Glutamatergic neuron (in vitro differentiated cells): ENCODE data around the gene STAC2. TPM values are rescaled to one million over a fixed set of nuclear protein-coding genes. Genes with fewer than 3 reads are reported as not detected.

Source experiments
- DNase-seq: peaks from one replicate; pipeline ENCODE4 v3.0.0; 2022
- H3K27ac Mint-ChIP-seq: one replicate; pipeline ENCODE4 v1.8.0; 2020; ENCODE audit warnings: mild to moderate bottlenecking, mixed read lengths, inconsistent platforms; ENCODE audit not compliant: unreplicated experiment
- H3K27me3 Mint-ChIP-seq: one replicate; pipeline ENCODE4 v1.8.0; 2020; ENCODE audit warnings: mild to moderate bottlenecking, moderate library complexity, mixed read lengths, inconsistent platforms; ENCODE audit not compliant: unreplicated experiment
- H3K36me3 Mint-ChIP-seq: one replicate; pipeline ENCODE4 v1.8.0; 2020; ENCODE audit warnings: mild to moderate bottlenecking, mixed read lengths, inconsistent platforms; ENCODE audit not compliant: unreplicated experiment
- H3K4me1 Mint-ChIP-seq: one replicate; pipeline ENCODE4 v1.8.0; 2020; ENCODE audit warnings: mild to moderate bottlenecking, low read depth, mixed read lengths, inconsistent platforms; ENCODE audit not compliant: unreplicated experiment
- H3K4me3 Mint-ChIP-seq: one replicate; pipeline ENCODE4 v1.8.0; 2020; ENCODE audit warnings: mild to moderate bottlenecking, mixed read lengths, inconsistent platforms; ENCODE audit not compliant: unreplicated experiment
- H3K9me3 Mint-ChIP-seq: one replicate; pipeline ENCODE4 v1.8.0; 2020; ENCODE audit warnings: mild to moderate bottlenecking, moderate library complexity, mixed read lengths, inconsistent platforms; ENCODE audit not compliant: unreplicated experiment
- total RNA-seq: library from RNA; stranded (reverse); fragmentation: NEBNext Ultra II Directional; extraction: Animal tissue kit (Norgen Biotek cat#: 25700); gene quantifications from one replicate; pipeline ENCODE4 v1.2.1, GENCODE V29; 2021; ENCODE audit not compliant: unreplicated experiment
- TF ChIP-seq, protein P1 (sequence below): fragments of 200-600 bp; sonication (generic); IDR thresholded peaks from one replicate; pipeline ENCODE4 v1.5.0; 2021; ENCODE audit not compliant: partially characterized antibody, unreplicated experiment

Gene STAC2
- total RNA-seq, 1 donor from 2014 or later, result 1.8 TPM

DNA sequence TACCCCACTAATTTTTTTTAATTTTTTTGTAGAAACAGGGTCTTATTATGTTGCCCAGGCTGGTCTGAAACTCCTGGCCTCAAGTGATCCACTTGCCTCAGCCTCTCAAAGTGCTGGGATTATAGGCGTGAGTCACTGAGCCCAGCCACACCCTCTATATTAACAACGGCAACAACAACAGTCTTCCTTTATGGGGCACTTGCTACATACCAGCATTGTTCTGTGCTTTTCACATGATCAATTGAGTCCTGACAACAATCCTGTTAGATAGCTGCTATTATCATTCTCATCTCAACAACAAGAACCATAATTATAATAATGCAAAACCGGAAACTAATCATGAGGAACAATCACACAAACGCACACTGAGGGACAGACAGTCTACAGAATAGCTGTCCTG lies 47.2 kb downstream of the STAC2 start:
- no peak overlapping the region for H3K4me3 Mint-ChIP-seq
- TF ChIP-seq, protein P1, sequence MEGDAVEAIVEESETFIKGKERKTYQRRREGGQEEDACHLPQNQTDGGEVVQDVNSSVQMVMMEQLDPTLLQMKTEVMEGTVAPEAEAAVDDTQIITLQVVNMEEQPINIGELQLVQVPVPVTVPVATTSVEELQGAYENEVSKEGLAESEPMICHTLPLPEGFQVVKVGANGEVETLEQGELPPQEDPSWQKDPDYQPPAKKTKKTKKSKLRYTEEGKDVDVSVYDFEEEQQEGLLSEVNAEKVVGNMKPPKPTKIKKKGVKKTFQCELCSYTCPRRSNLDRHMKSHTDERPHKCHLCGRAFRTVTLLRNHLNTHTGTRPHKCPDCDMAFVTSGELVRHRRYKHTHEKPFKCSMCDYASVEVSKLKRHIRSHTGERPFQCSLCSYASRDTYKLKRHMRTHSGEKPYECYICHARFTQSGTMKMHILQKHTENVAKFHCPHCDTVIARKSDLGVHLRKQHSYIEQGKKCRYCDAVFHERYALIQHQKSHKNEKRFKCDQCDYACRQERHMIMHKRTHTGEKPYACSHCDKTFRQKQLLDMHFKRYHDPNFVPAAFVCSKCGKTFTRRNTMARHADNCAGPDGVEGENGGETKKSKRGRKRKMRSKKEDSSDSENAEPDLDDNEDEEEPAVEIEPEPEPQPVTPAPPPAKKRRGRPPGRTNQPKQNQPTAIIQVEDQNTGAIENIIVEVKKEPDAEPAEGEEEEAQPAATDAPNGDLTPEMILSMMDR, result no peak
- peaks cover 6% of the 10 kb centered on the region for H3K4me1 Mint-ChIP-seq
- H3K27ac Mint-ChIP-seq, result no peak overlapping the region
- H3K9me3 Mint-ChIP-seq, result peaks cover 4% of the 10 kb centered on the region
- DNase-seq, result no peak
- H3K27me3 Mint-ChIP-seq, result peaks cover 3% of the 10 kb centered on the region
- peaks cover 11% of the 10 kb centered on the region for H3K36me3 Mint-ChIP-seq

DNA sequence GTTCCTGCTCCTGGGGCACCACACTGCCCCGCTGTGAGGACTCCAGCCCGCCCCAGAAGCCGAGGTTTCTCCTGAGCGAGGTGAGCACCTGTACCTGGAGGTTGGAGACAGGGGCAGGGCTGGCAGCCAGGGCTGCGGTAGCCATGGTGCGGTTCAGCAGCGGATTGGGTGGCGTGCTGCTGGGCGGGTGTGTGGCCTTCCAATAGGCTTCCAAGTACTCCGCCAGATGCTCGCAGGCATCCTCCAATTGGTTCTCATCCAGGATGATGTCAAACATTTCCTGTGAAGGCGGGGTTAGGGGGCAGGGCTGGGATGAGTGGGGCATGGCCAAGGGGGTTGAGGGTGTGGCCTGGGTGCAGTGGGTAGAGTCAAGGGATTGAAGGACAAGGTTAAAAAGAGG lies 48.5 kb downstream of the STAC2 start:
- TF ChIP-seq, protein P1, result no peak
- DNase-seq, result no peak
- peaks cover 12% of the 10 kb centered on the region for H3K4me1 Mint-ChIP-seq
- peaks cover 7% of the 10 kb centered on the region for H3K27me3 Mint-ChIP-seq
- no peak overlapping the region for H3K27ac Mint-ChIP-seq
- H3K9me3 Mint-ChIP-seq, result peaks cover 4% of the 10 kb centered on the region
- H3K36me3 Mint-ChIP-seq, result peaks cover 7% of the 10 kb centered on the region
- no peak overlapping the region for H3K4me3 Mint-ChIP-seq

DNA sequence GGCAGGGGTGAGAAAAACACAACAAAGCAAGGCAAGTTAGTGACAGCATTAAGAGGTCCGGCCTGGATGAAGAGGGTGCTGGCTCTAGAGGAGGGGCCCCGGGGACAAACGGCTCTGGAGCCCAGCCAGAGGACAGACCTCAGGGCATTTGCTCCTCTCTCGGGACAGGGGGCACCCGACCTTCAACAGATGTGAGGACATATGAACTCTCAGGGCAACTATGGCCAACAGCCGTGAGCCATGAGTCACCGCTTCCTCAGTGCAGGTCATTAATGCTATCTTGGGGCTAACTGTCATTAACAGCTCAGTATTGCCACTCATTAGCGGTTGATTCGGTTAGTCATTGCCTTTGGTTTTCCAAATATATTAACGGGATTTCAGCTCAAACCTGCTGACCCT lies 50.1 kb downstream of the STAC2 start:
- Mint-ChIP-seq H3K27me3 (peaks cover 8% of the 10 kb centered on the region), H3K4me1 (peaks cover 14% of the 10 kb centered on the region), H3K36me3 (peaks cover 7% of the 10 kb centered on the region), H3K4me3 (no peak overlapping the region), H3K9me3 (peaks cover 8% of the 10 kb centered on the region), H3K27ac (no peak overlapping the region)
- DNase-seq, result no peak
- TF ChIP-seq, protein P1, result no peak

DNA sequence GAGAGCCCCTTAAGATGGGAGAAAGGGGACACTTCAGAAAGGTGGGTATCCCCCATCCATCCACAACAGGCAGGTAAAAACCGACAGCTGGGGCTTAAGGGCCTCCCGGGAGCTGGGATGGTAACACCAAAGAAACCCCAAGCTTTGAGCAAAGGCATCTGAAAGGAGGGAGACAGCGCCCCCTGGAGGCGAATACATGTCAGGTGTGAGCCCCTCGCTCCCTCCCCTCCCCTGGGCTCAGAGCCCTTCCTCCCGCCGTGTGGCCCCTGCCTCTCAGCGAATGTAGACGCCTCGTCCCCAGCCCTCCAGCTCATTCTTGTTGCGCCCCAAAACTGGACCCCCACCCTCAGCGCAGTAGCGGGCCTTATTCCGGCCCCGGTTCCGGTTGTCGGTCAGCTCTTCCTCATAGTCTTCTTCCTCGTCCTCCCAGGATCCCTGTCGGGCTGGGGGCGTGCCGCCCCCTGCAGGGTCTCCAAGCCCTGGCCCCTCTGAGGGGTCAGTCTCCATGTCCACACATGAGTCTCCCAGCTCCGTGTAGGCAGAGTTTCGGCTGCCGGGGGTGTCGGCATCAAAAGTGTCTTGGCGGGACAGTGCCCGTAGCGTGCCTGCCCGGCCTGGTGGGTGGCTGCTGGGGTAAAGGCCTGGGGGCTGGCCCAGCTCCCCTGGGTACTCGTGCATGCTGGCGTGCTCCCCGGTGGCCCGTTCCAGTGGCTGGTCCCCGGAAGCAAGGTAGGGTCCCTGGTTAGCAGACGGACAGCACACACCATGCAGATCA lies 50.6 kb downstream of the STAC2 start:
- Mint-ChIP-seq H3K27ac (no peak overlapping the region), H3K9me3 (peaks cover 8% of the 10 kb centered on the region), H3K27me3 (peaks cover 8% of the 10 kb centered on the region), H3K4me1 (peaks cover 14% of the 10 kb centered on the region), H3K4me3 (no peak overlapping the region), H3K36me3 (peaks cover 7% of the 10 kb centered on the region)
- peak; percentile 83 for DNase-seq
- TF ChIP-seq, protein P1, result peak; percentile 94

DNA sequence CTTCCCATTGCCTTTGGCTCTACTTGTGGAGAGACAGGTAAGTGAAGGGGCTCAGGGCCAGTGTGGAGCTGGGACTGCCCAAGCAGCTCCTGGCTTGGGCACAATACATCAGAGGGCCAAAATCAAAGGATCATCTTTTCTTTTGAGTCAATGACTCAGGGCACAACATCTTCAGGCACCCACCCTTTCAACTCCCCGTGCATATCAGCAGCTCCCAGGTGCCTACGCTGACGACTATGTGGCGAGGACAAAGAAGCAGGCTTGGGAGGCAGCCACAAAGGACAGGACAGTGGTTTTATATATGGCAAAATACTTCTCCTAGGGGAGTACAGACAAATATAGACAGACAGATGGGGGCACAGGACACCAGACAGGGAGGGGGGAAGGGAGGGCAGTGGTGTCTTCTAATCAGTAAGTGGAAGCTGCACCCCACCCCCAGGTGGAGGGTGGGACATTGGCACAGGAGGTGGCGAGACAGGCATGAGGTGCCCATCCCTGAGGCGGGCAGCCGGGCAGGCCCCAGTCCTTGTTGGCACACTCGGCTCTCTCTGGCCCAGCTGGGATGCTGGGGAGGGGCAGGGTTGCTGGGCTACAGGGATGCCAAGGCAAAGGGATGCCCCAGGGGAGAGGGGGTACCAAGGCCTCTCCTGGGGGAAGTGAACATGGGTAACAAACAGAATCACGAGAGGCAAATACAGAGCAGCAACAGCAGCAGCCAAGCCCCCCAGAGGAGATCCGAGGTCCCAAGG lies 52.0 kb downstream of the STAC2 start:
- DNase-seq, result no peak
- peaks cover 8% of the 10 kb centered on the region for H3K9me3 Mint-ChIP-seq

More for the DNA sequence above, 52.0 kb downstream of the STAC2 start:
- H3K4me3 Mint-ChIP-seq, result no peak overlapping the region
- peaks cover 7% of the 10 kb centered on the region for H3K36me3 Mint-ChIP-seq
- no peak overlapping the region for H3K27ac Mint-ChIP-seq
- TF ChIP-seq, protein P1, result no peak
- peaks cover 8% of the 10 kb centered on the region for H3K27me3 Mint-ChIP-seq
- peaks cover 14% of the 10 kb centered on the region for H3K4me1 Mint-ChIP-seq
